WI38 (cell line): Measurements from ENCODE around the gene ARF3.

Experiments
- H3K4me3 ChIP-seq: 2 replicates; pipeline ENCODE4 v1.5.1; 2011; ENCODE audit warnings: low read depth, mild to moderate bottlenecking, control low read depth, low read length
- CTCF ChIP-seq: IDR thresholded peaks from 2 replicates; pipeline ENCODE4 v1.5.1; 2012; ENCODE audit warnings: low read depth, mild to moderate bottlenecking, control low read depth, low read length

Gene ARF3

GRCh38 chr12:48899651-48900050, 57.6 kb downstream of the ARF3 start:
- H3K4me3 ChIP-seq = no peak overlapping the region
- TF ChIP-seq CTCF = no peak

- no peak for TF ChIP-seq CTCF
- H3K4me3 ChIP-seq = no peak overlapping the region
Observed at GRCh38 chr12:48894271-48894670, 63.0 kb downstream of the ARF3 start.

- peak overlapping the region; percentile 45 for H3K4me3 ChIP-seq
- peak; percentile 85 for TF ChIP-seq CTCF
Observed at GRCh38 chr12:48890657-48891418, 66.4 kb downstream of the ARF3 start.

- no peak for TF ChIP-seq CTCF
- no peak overlapping the region for H3K4me3 ChIP-seq
Observed at GRCh38 chr12:48889679-48890078, 67.6 kb downstream of the ARF3 start.
